HG02763 (cell line): ENCODE results near the gene IQCE.
"Not testable (repeated sequence)": the region's sequence is repeated elsewhere in the genome, so short reads cannot be mapped to it uniquely, and the experiment has no call there.

ENCODE experiments used
- ATAC-seq: cut with Tn5 transposase; IDR thresholded peaks from one replicate; pipeline ENCODE4 v1.9.1; 2021; ENCODE audit warnings: mild to moderate bottlenecking, moderate library complexity; ENCODE audit not compliant: unreplicated experiment

Gene IQCE

GRCh38 chr7:2598154-2598823 lies 39.5 kb downstream of the IQCE start:
- ATAC-seq, result no peak

DNA sequence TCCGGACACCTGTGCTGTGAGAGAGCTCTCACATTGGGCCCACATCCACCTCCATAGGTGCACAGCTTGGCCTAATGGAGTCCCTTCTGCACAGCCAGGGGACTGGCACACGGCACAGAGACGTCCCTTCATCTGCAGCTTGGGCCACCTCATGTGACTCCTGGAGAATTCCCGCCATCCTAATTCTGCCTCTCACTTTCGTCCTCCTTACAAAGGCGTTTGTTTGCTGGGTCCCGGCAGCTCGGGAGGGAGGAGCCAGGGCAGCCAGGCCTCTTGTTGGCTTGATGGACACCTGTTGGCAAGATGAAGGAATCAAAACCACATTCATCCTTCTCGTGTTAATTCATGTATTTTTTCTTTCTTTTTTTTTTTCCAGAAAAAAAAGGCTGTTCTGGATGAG lies 42.3 kb downstream of the IQCE start:
- ATAC-seq, result no peak

DNA sequence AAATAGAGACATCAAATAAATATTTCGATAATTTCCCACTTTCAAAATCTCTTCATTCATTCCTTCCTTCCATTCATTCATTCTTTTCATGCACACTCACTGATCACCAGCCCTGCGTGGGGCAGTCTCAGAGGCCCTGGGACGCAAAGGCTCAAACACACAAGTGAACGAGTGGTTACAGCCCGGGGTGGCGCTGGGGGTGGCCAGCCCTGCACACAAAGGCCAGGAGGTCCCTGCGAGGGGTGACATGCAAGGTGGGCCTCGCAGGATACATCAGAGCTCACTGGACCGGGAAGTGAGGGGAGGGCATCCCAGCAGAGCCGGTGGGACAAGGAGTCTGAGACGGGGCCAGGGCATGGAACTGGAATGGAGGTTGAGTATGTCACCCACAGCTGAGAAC lies 43.1 kb downstream of the IQCE start:
- ATAC-seq, result no peak

GRCh38 chr7:2602406-2603043 lies 43.7 kb downstream of the IQCE start:
- ATAC-seq, result no peak

- ATAC-seq, result no peak
These were observed 44.5 kb downstream of the IQCE start for GRCh38 chr7:2603044-2603965.

GRCh38 chr7:2604608-2605174 lies 45.9 kb downstream of the IQCE start:
- no peak for ATAC-seq

DNA sequence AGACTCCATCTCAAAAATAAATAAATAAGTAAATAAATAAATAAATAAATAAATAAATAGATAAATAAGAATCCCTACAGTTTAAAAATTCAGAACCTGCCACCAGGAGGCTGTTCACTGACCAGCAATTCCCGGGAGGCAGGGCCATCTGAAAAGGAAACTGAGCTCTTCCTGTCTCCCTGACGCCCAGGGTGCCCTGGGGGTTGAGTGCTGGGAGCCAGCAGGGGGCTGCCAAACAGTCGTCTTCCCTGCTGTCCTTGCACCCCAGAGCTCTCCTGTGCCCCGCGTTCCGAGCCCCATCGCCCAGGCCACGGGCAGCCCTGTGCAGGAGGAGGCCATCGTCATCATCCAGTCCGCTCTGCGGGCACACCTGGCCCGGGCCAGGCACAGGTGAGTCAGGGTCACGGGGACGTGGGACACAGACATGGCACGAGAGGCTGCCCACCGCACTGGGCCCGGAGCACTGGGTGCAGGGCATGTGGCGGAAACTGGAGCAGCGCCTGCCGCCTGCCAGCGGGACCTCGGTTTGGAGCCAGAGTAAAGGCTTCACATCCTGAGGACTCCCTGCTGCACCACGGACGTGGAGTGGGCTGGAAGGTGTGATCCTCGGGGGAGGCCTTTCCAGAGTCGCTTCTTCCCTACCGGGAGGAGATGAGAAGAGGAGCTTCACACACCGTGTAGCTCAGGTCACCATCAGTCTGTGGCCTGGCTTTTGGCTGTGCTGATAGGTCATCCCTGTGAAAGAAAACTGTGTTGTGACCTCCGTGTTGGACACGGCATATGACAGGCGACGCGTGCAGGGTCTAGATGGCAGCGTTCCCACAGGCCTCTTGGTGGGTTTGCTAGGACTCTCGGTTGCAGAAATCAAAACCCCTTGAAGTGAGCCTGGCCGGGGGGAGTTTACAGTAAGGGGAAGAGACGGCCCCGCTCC lies 47.1 kb downstream of the IQCE start:
- ATAC-seq, result no peak

- ATAC-seq, result no peak
These were observed 47.8 kb downstream of the IQCE start for GRCh38 chr7:2606539-2606936.

- no peak for ATAC-seq
These were observed 48.5 kb downstream of the IQCE start for GRCh38 chr7:2607122-2607922.

DNA sequence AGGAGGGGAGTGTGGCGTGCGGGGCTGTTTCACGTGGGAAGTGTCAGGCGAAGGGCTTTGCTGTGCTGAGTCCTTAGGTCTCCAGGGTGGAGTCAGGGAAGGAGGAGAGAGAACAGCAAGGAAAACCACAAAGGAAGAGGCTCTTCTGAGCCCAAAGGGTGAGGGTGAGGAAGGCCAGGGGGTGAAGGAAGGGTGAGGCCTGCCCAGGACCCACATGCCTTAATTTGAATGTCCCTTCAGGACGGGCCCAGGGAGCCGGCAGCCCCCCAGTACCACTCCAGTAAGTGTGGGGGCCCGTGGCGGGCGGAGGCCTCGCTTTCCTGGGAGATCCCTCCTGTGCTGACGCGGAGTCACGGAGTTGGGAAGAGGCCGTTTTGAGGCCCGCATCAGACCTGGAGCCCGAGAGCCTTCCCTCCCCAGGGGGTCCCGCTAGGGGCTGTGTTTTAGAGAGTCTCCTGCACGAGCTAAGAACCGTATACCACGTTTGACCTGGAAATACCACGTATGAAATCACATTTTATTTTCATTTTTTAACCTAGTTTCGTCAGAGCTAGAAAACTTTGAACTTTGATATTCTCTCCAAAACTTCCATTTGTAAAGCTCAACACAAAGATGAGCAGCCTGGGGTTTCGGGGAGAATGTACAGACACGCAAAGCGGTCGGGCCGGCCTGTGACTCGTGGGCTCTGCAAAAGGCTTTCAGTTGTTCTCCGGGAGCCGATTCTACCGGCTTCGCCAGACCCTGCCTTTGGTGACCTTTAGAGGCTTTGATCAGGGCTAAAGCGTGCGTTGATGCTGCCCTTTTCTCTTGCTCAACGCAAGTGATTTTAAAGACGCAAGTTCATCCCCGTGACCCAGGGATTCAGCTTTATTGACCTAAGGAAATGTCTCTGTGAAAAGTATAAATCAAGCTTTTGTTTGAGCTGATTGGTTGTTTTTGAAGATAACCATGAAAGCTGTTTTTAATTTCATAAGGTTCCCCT lies 49.4 kb downstream of the IQCE start:
- no peak for ATAC-seq

DNA sequence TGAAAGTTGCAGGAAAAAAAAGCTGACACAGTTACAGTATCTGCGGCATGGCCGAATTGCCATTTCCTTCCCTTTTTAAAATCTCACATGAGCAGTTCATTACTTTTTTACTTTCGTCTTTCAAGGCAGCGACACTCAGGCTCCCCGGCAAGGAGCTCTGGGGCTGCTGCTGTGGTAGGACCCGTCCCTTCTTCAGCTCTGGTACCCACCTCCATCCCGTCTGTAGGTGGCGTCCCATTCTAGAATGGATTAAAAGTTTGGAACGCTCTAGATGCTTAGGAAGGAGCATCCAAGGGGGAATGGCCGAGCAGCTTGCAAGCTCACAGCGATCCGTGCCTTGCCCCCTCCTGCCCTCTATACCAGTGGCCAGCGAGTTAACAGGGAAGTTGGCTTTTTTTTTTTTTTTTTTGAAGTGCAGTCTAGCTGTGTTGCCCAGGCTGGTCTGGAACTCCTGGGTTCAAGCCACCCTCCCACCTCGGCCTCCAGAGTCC lies 50.2 kb downstream of the IQCE start:
- ATAC-seq, result no peak

GRCh38 chr7:2609646-2610045 lies 50.9 kb downstream of the IQCE start:
- not testable (repeated sequence) for ATAC-seq

DNA sequence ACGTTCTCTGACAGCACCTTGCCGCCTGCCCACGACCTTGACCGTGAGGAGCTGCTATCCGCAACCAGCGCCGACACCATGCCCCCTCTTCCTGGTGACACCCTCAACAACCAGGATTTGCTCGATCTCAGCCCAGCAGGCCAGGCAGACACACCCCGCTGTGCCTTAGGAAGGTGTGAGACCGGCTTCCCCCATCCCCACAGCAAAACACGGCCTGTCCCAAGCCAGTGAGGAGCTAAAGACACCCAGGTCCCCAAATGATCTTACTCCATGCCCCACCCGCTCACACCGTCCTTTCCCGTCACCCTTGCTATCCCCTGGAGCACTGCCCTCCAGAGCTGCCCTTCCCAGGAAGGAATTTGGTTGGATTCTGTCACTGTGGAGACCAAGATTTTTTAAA lies 51.7 kb downstream of the IQCE start:
- no peak for ATAC-seq

- no peak for ATAC-seq
These were observed 52.1 kb downstream of the IQCE start for GRCh38 chr7:2610898-2611297.

DNA sequence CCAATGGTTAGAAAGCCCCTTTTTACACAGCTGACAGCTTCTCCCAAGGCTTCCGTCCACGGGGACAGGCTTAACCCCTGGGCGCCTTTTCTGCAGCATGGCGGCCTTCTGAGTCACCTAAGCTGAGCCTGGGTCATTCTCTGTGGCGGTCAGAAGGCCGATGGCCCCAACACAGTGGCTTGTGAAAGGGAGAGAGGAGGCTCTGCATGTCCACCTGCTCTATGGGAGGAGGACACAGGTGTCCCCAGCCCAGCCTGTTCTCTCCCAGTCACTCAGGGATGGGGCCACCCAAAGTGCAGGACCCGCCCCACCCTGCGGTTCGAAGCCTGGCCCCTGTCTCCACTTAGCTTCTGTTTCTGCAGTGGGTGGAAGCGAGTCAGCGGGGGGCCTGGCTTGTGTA lies 52.6 kb downstream of the IQCE start:
- no peak for ATAC-seq

DNA sequence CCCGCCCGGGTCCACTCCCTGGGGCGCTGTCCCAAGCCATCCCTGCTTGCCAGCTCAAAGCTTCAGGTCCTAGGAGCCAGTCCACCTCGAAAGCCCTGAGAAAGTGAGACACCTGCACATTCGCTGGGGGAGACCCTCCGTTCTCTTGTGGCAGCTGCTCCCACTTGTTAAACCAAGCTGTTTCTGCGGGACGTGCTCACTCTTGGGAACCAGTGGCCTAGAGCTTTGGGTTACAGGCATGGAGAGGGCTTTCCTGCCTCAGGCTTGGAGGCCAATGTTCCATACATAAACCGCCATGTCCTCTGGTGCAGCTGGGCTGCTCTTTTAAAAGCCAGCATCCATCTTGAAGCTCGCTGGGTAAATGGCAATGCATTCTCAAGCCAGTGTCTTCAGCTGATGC lies 53.1 kb downstream of the IQCE start:
- ATAC-seq, result no peak

DNA sequence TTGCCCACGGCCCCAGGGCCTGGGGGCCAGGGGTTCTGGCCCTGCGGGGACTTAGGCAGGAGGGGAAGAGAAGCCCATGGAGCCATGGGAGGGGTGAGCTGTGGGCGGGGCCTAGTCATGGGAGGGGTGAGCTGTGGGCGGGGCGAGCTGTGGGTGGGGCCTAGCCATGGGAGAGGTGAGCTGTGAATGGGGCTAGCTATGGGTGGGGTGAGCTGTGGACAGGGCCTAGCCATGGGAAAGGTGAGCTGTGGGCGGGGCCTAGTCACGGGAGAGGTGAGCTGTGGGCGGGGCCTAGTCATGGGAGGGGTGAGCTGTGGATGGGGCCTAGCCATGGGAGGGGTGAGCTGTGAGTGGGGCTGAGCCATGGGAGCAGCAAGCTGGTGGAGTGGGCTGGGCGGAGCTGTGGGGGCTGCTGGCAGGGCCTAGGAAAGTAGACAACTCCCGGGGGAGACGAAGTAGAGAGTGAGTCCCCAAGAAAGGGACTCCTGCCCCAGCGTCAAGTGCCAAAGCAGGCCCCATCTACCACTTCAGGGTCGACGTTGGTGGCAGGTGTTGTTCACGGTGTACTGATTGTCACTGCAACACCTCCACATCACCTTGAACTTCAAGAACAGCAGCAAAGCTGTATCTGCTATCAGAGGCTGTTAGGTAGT lies 53.8 kb downstream of the IQCE start:
- ATAC-seq, result no peak
